A549 (cell line): ENCODE data around the gene ECT2.

Experiments
- CBX8 ChIP-seq: fragments of 200-600 bp; sonication (generic); IDR thresholded peaks from 2 replicates; pipeline ENCODE4 v1.6.1; 2016
- PHF8 ChIP-seq: fragments of 200-600 bp; sonication (generic); IDR thresholded peaks from 2 replicates; pipeline ENCODE4 v1.6.1; 2016; ENCODE audit warnings: low read depth, mild to moderate bottlenecking, antibody characterized with exemption, moderate library complexity, borderline replicate concordance
- POLR2A ChIP-seq: IDR thresholded peaks from 2 replicates; pipeline ENCODE4 v1.6.1; 2012; ENCODE audit warnings: mild to moderate bottlenecking, low read length

- no peak for TF ChIP-seq POLR2A
- TF ChIP-seq PHF8, result no peak
- no peak for TF ChIP-seq CBX8
These were observed 40.5 kb upstream of the ECT2 start for GRCh38 chr3:172709774-172710663.
